OCI-LY1 (cell line): ENCODE results near the gene TNFAIP8L3.

Experiments
- EZH2 ChIP-seq: fragments of 200-600 bp; sonication (generic), shearing (Covaris generic); IDR thresholded peaks from 2 replicates; pipeline ENCODE4 v1.8.0; 2017; ENCODE audit warnings: borderline replicate concordance, mixed run types, mild to moderate bottlenecking, antibody characterized with exemption, low read length, moderate library complexity, mixed read lengths
- TF ChIP-seq, protein P1 (sequence below): fragments of 200-600 bp; sonication (generic), shearing (Covaris generic); IDR thresholded peaks from 2 replicates; pipeline ENCODE4 v1.5.1; 2017; ENCODE audit warnings: mild to moderate bottlenecking, antibody characterized with exemption, low read length, moderate library complexity, mixed read lengths

GRCh38 chr15:51030649-51031316 lies 63.9 kb downstream of the TNFAIP8L3 start:
- TF ChIP-seq, protein P1, sequence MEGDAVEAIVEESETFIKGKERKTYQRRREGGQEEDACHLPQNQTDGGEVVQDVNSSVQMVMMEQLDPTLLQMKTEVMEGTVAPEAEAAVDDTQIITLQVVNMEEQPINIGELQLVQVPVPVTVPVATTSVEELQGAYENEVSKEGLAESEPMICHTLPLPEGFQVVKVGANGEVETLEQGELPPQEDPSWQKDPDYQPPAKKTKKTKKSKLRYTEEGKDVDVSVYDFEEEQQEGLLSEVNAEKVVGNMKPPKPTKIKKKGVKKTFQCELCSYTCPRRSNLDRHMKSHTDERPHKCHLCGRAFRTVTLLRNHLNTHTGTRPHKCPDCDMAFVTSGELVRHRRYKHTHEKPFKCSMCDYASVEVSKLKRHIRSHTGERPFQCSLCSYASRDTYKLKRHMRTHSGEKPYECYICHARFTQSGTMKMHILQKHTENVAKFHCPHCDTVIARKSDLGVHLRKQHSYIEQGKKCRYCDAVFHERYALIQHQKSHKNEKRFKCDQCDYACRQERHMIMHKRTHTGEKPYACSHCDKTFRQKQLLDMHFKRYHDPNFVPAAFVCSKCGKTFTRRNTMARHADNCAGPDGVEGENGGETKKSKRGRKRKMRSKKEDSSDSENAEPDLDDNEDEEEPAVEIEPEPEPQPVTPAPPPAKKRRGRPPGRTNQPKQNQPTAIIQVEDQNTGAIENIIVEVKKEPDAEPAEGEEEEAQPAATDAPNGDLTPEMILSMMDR, result no peak
- TF ChIP-seq EZH2, result no peak
